PC-3 (cell line): ENCODE data around the gene BCAR3.

Experiments used
- EZH2 ChIP-seq: fragments of 300-600 bp; sonication (generic); IDR thresholded peaks from one replicate; pipeline ENCODE4 v1.6.1; 2017; ENCODE audit warnings: antibody characterized with exemption, mild to moderate bottlenecking, low read length; ENCODE audit not compliant: unreplicated experiment
- EZH2phosphoT487 ChIP-seq: fragments of 300-600 bp; sonication (generic); IDR thresholded peaks from 2 replicates; pipeline ENCODE4 v1.6.1; 2018; ENCODE audit warnings: mild to moderate bottlenecking, antibody characterized with exemption, low read length, borderline replicate concordance
- TF ChIP-seq, protein P1 (sequence below): fragments of 300-600 bp; sonication (generic); conservative IDR thresholded peaks from 2 replicates; pipeline ENCODE4 v1.5.1; 2017; ENCODE audit warnings: antibody characterized with exemption, low read depth, mild to moderate bottlenecking, low read length

DNA sequence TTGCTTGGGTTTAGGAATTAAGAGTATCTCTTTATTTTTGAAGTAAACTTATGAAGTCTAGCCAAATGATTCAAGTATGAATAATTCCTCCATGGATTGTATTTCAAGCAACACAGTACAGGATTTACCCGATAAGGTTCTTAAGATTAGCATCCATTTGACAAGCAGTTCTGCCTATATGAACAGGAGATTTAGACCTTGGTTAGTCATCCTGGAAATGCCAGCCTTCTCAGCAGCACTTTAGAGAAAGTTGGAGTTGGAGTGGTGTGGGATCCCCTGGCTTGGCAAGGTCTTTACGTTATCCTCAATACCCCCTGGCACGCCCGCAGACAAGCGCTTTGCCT, 1.6 kb downstream of the BCAR3 start:
- TF ChIP-seq EZH2 = no peak
- TF ChIP-seq, protein P1, sequence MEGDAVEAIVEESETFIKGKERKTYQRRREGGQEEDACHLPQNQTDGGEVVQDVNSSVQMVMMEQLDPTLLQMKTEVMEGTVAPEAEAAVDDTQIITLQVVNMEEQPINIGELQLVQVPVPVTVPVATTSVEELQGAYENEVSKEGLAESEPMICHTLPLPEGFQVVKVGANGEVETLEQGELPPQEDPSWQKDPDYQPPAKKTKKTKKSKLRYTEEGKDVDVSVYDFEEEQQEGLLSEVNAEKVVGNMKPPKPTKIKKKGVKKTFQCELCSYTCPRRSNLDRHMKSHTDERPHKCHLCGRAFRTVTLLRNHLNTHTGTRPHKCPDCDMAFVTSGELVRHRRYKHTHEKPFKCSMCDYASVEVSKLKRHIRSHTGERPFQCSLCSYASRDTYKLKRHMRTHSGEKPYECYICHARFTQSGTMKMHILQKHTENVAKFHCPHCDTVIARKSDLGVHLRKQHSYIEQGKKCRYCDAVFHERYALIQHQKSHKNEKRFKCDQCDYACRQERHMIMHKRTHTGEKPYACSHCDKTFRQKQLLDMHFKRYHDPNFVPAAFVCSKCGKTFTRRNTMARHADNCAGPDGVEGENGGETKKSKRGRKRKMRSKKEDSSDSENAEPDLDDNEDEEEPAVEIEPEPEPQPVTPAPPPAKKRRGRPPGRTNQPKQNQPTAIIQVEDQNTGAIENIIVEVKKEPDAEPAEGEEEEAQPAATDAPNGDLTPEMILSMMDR = no peak
- no peak for TF ChIP-seq EZH2phosphoT487
